ENCODE measurements around the gene GNA12. TPM values are rescaled to one million over a fixed set of nuclear protein-coding genes. Genes with fewer than 3 reads are reported as not detected.

The GNA12 gene
- total RNA-seq, 1 donor from 2014 or later: 34.7 TPM

- Histone ChIP-seq H3K36me3 (no peaks in the 10 kb centered on the region), H3K27me3 (no peaks in the 10 kb centered on the region), H4K20me1 (ENCODE audit: low read depth) (peaks cover 20% of the 10 kb centered on the region), H3K4me1 (peaks cover 13% of the 10 kb centered on the region), H3K9me3 (ENCODE audit: low read depth) (no peaks in the 10 kb centered on the region), H3K27ac (no peak overlapping the region), H2AFZ (replicated peaks) (no peak overlapping the region), H3K4me3 (no peak overlapping the region), H3F3A (ENCODE audit: low read depth) (no peaks in the 10 kb centered on the region), H3K4me2 (no peak overlapping the region), H3K9ac (no peak overlapping the region), H3K79me2 (ENCODE audit: low read depth) (peaks cover 96% of the 10 kb centered on the region)
- TF ChIP-seq EZH2 (IDR thresholded peaks at IDR 0.05) (no peak), CTCF (IDR thresholded peaks at IDR 0.05) (no peak), EZH2phosphoT487 (IDR thresholded peaks at IDR 0.05) (no peak)
- Mint-ChIP-seq H3K9me3 (peaks cover 24% of the 10 kb centered on the region), H3K27ac (no peak overlapping the region), H3K27me3 (ENCODE audit: insufficient read depth, low read depth) (peaks cover 7% of the 10 kb centered on the region), H3K4me3 (no peak overlapping the region), H3K4me1 (peaks cover 22% of the 10 kb centered on the region), H3K36me3 (peaks cover 50% of the 10 kb centered on the region)
- DNase-seq (ENCODE audit: low spot score): no peak
Measured at GRCh38 chr7:2810682-2811415, 33.3 kb downstream of the GNA12 start.

- no peaks in the 10 kb centered on the region for H3K36me3 ChIP-seq
- Mint-ChIP-seq H3K9me3 (peaks cover 21% of the 10 kb centered on the region), H3K27me3 (ENCODE audit: insufficient read depth, low read depth) (peaks cover 5% of the 10 kb centered on the region), H3K4me3 (no peak overlapping the region), H3K36me3 (peaks cover 51% of the 10 kb centered on the region), H3K27ac (peak overlapping the region; percentile 87), H3K4me1 (peaks cover 18% of the 10 kb centered on the region)
- peaks cover 8% of the 10 kb centered on the region for H3K4me1 ChIP-seq
- H3F3A ChIP-seq (ENCODE audit: low read depth): no peaks in the 10 kb centered on the region
- no peaks in the 10 kb centered on the region for H3K27me3 ChIP-seq
- no peak overlapping the region for H3K9ac ChIP-seq
- H2AFZ ChIP-seq (replicated peaks): no peak overlapping the region
- peaks cover 20% of the 10 kb centered on the region for H4K20me1 ChIP-seq (ENCODE audit: low read depth)
- no peak for TF ChIP-seq CTCF (IDR thresholded peaks at IDR 0.05)
- no peak for TF ChIP-seq EZH2phosphoT487 (IDR thresholded peaks at IDR 0.05)
- TF ChIP-seq EZH2 (IDR thresholded peaks at IDR 0.05): no peak
- no peak overlapping the region for H3K4me2 ChIP-seq
- H3K4me3 ChIP-seq: no peak overlapping the region
- DNase-seq (ENCODE audit: low spot score): no peak
- no peaks in the 10 kb centered on the region for H3K9me3 ChIP-seq (ENCODE audit: low read depth)
- no peak overlapping the region for H3K27ac ChIP-seq
- H3K79me2 ChIP-seq (ENCODE audit: low read depth): peaks cover 96% of the 10 kb centered on the region
Measured at GRCh38 chr7:2809903-2810625, 34.0 kb downstream of the GNA12 start.

GRCh38 chr7:2808891-2809665 is 35.0 kb downstream of the GNA12 start:
- H3K27ac Mint-ChIP-seq: peak overlapping the region; percentile 78
- H4K20me1 ChIP-seq (ENCODE audit: low read depth): peaks cover 25% of the 10 kb centered on the region

More at GRCh38 chr7:2808891-2809665, 35.0 kb downstream of the GNA12 start:
- Histone ChIP-seq H3F3A (ENCODE audit: low read depth) (peaks cover 3% of the 10 kb centered on the region), H2AFZ (replicated peaks) (no peak overlapping the region), H3K9ac (no peak overlapping the region), H3K36me3 (no peaks in the 10 kb centered on the region), H3K4me3 (no peak overlapping the region), H3K4me2 (no peak overlapping the region), H3K4me1 (peaks cover 5% of the 10 kb centered on the region), H3K9me3 (ENCODE audit: low read depth) (no peaks in the 10 kb centered on the region), H3K27me3 (no peaks in the 10 kb centered on the region), H3K79me2 (ENCODE audit: low read depth) (peaks cover 96% of the 10 kb centered on the region), H3K27ac (no peak overlapping the region)
- DNase-seq (ENCODE audit: low spot score): no peak
- Mint-ChIP-seq H3K36me3 (peaks cover 45% of the 10 kb centered on the region), H3K27me3 (ENCODE audit: insufficient read depth, low read depth) (peaks cover 3% of the 10 kb centered on the region), H3K9me3 (peaks cover 16% of the 10 kb centered on the region), H3K4me1 (peaks cover 15% of the 10 kb centered on the region), H3K4me3 (no peak overlapping the region)
- TF ChIP-seq EZH2 (IDR thresholded peaks at IDR 0.05) (no peak), EZH2phosphoT487 (IDR thresholded peaks at IDR 0.05) (no peak), CTCF (IDR thresholded peaks at IDR 0.05) (no peak)

All from neural progenitor cell (in vitro differentiated cells).